Mesenteric fat pad (tissue), 1 donor: Measurements from ENCODE around the gene PRKAA2. TPM values are rescaled to one million over a fixed set of nuclear protein-coding genes. Genes with fewer than 3 reads are reported as not detected.
"Not testable (repeated sequence)": the region's sequence is repeated elsewhere in the genome, so short reads cannot be mapped to it uniquely, and the experiment has no call there.

ENCODE experiments used
- DNase-seq: peaks from one replicate; pipeline ENCODE4 v3.0.0-alpha.2; 2020; ENCODE audit warnings: low spot score
- long read RNA-seq: library from polyadenylated mRNA; unstranded; transcript quantifications from one replicate; pipeline ENCODE4 v2.0.0, GENCODE V29; 2020
- total RNA-seq: library from RNA; stranded (reverse); fragmentation: NEBNext Ultra II Directional; extraction: Animal tissue kit (Norgen Biotek cat#: 25700); gene quantifications from one replicate; pipeline ENCODE4 v1.2.1, GENCODE V29; 2021
- donor health status: DM: yes; HTN: yes; CAD: no.

The PRKAA2 gene
- 1.4 TPM for total RNA-seq
- long read RNA-seq: 0 reads

DNA sequence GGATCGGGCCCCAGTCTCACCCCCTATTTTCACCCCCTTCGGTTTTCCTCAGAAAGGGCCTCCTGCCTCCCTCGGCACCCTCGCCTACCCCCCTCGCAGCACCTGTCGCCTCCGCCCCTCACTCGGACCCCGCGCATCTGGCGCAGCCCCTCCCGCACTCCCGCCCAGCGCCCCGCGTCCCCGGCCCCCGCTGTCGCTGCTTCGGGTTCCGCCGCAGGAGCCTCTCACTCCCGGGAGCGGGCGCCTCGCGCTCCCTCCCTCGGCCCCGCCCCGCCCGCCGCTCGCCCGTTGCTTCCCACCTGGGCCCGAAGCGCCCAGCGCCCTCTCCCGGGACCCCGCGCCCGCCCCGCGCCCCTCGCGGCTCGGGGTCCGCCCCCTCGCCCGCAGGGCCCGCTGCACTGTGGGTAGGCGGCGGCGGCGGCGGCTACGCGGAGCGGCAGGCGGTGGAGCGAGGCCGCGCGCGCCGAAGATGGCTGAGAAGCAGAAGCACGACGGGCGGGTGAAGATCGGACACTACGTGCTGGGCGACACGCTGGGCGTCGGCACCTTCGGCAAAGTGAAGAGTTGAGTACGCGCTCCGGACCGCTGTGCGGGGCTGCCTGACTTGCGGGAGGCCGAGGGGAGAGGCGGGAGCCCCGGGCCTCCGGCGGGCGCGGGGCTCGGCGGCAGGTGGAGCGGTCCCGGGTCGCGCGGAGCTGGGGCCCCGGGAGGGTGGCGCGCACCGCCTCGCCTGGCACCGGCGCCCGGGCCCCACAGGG lies at the start of gene PRKAA2:
Gene PRKAA2 (plus strand): TSS at position 396 of the 758 bp plus-strand sequence. CDS start 74 bp downstream, at position 470.
- DNase-seq: no peak

DNA sequence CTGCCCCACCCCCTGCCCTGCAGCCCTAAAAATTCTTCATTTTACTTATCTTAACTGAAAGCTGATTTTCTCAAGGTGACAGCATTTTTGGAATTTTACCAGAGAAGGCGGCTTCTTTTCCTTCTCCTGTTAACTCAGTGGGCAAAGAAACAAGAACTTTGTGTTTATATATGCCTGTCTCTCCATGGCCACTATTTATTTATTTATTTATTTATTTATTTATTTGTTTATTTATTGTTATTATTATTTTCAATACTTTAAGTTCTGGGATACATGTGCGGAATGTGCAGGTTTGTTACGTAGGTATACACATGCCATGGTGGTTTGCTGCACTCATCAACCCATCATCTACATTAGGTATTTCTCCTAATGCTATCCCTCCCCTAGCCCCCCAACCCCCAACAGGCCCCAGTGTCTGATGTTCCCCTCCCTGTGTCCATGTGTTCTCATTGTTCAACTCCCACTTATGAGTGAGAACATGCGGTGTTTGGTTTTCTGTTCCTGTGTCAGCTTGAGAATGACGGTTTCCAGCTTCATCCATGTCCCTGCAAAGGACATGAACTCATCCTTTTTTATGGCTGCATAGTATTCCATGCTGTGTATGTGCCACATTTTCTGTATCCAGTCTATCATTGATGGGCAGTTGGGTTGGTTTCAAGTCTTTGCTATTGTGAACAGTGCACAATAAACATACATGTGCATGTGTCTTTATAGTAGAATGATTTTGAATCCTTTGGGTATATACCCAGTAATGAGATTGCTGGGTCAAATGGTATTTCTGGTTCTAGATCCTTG lies 49.5 kb upstream of the PRKAA2 start:
- not testable (repeated sequence) for DNase-seq

DNA sequence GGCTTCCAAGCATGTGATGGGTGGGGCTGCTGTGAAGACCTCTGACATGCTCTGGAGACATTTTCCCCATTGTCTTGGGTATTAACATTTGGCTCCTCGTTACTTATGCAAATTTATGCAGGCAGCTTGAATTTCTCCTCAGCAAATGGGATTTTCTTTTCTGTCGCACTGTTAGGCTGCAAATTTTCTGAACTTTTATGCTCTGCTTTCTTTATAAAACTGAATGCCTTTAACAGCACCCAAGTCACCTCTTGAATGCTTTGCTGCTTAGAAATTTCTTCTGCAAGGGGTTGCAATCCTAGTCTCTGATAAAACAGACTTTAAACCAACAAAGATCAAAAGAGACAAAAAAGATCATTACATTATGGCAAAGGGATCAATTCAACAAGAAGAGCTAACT lies 35.0 kb upstream of the PRKAA2 start:
- not testable (repeated sequence) for DNase-seq

DNA sequence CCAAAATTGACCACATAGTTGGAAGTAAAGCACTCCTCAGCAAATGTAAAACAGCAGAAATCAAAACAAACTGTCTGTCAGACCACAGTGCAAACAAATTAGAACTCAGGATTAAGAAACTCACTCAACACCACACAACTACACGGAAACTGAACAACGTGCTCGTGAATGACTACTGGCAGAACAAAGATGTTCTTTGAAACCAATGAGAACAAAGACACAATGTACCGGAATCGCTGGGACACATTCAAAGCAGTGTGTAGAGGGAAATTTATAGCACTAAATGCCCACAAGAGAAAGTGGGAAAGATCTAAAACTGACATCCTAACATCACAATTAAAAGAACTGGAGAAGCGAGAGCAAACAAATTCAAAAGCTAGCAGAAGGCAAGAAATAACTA lies 34.3 kb upstream of the PRKAA2 start:
- DNase-seq: not testable (repeated sequence)

DNA sequence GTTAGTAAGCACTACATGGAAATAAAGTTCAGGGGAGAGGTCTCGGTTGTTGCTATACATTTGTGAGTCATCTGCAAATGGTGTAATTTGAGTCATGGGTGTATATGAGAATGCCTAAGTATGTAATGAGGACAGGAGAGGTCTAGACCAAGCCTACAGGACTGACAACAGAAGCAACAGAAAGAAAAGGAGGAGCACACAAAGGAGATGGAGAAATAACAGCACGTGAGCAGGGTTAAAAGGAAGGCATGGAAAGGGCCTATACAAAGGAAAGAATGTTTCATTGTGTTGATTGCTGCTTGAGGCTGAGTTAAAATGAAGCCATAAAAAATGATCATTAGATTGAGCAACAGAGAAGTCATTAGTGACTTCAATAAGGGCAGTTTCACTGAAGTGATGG lies 28.0 kb upstream of the PRKAA2 start:
- DNase-seq: no peak

DNA sequence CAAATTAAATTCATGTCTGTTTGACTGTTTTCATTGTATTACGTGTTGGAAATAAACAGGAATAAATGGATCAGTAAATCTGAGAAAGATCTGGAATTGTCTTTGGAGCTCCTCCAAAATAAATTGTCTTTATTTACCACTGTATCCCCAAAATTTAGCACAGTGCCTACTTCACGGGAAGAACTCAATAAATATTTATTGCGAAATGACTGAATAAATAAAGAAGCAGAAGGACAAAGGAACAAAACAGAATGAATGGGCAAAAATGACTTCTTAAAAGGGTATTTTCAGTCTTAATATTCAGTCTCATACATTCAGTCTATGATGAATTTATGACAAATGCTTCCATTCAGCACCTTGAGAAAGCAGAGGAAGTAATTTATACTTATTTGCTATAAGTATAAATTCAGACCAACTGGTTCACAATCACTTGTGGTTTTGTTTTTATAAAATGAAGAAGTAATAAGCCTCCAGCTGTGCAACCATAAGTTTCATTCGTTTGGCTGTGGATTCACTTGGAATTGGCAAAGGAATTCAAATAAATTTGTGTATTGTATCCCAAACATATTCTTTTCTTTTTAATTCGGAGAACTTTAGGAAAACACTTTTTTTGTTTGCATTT lies 19.2 kb upstream of the PRKAA2 start:
- no peak for DNase-seq

DNA sequence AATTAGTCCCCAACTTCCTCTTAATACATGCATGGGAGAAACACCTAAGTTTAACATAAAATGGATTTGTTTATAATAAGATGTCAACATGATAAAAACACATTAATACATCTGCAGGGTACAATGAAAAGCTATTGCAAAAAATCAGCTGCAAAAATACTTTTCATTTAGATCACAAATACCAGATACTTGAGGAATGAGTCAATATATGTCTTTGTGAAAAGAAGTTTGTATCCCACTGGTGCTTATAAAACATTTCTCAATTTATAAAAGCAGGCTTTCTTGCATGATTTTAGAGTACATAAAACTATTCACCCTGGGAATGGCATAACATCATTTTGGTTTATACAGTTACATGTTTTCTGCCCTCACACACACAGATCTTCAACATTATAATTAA lies 18.6 kb upstream of the PRKAA2 start:
- DNase-seq: no peak

DNA sequence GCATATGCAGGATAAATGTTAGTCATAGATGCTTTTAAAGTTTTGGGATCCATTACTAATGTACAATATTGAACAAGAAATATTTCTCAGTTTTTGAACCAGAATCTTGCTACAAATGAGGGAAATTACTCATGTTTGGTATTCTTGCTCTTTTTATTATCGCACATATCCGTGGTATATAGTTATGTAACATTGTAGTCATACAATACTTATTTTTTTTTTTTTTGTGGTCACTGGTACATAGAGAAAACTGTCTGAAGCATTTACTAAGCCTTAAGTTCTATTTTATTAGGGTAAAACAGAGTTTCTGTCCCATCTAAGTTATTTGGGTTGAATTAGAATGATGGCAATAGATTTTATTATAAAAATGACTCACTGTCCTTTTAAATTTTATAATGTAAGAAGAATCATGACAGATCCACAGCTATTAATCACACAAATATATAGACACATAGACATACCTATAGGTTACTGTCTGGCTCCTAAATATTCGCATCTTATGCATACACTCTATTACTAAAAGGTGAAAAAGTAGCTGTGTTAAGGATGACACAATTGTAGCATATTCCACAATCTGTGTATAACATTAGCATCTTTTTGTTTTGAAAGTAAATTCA lies 18.0 kb upstream of the PRKAA2 start:
- no peak for DNase-seq

DNA sequence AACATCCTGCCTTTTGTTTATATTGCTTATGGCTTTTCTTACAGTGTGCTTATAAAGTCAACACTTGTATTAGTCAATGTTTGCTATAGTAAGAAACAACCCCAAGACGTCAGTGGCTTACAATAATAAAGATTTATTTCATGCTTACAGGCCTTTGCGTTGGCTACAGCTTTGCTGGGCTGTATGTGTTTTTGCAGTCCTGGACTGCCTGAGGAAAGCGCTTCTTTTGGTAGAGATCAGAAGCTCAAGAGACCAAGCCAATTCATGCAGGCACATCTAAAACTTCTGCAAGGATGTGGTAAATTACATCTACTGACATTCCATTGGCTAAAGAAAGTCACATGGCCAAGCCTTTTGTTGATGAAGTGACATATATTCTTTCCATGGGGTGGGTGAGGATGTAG lies 17.5 kb upstream of the PRKAA2 start:
- DNase-seq: no peak

DNA sequence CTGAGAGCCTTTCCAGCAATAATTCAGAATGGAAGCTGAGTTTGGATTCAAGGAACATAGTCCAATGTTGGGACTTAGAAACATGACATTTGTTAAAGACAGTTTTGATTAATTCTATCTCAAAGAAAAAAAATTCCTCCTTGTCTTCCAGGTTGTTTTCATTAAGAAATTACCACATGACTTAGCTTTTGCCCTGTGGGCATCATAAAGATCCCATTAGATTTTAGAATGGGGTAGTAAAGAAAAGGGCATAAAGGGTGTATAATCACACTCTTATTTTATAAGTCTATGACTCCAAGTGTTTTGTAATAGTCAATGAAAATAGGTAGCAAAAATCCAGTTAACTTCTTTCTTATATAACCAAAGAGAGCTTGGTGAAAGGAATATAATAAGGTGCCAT lies 14.3 kb upstream of the PRKAA2 start:
- no peak for DNase-seq

DNA sequence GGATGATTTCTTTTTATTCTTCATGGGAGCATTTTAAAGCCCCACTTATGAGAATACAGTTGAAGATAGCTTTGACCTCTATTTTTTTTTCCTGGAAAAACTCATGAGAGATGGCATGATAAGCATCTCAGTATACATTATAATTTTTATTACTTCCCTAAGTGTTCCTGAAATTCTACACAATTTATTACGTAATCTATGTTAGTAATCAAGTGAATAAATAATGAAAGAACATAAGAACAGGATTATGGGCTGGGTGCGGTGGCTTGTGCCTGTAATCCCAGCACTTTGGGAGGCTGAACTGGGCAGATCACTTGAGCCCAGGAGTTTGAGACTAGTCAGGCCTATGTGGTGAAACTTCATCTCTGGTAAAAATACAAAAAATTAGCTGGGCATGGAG lies 13.2 kb upstream of the PRKAA2 start:
- DNase-seq: no peak

DNA sequence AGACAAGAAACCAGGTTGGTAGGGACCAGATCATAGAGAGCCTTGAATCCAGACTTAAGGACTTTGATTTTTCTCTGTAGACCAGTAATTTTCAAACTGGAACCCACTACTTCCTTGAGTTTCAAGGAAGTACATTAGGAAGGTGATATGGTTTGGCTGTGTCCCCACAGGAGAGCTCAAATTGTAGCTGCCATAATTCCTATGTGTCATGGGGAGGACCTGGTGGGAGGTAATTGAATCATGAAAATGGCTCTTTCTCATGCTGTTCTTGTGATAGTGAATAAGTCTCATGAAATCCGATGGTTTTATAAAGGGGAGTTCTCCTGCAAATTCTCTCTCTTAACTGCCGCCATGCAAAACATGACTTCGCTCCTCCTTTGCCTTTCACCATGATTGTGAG lies 10.1 kb upstream of the PRKAA2 start:
- DNase-seq: no peak

DNA sequence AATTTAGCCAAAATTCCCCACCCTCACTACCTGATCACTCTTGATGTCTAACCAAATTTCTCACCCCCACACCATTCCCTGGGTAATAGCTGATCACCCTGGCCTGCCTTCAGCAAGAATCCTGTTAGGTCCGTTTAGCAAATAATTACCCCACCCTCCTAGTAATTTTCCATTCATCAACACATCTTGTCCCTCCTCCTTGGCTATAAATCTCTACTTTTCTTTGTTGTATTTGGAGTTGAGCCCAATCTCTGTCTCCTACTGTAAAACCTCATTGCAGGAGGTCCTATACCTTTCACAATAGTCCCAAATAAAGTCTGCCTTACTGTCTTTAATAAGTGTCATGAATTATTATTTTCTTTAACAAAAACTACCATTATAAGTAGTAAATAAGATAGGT lies 6.9 kb upstream of the PRKAA2 start:
- DNase-seq: no peak

DNA sequence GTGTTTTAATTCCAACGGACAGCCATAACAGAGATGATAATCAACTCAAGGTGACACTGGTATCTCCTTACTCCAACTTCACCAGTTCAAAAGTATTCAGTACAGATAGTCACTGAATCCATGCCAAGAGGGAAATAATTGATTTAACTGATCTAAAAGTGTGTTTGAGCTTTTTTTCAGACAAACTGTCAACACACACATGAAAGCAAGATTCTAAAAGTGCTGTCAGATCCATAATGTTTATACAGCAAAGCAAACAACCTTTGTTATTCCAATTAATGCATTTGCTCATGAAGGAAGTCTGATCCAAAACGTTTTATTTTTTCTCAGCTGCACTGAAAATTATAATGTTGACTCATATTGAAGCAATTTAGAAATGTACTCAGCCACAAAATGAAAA lies 5.9 kb upstream of the PRKAA2 start:
- no peak for DNase-seq

DNA sequence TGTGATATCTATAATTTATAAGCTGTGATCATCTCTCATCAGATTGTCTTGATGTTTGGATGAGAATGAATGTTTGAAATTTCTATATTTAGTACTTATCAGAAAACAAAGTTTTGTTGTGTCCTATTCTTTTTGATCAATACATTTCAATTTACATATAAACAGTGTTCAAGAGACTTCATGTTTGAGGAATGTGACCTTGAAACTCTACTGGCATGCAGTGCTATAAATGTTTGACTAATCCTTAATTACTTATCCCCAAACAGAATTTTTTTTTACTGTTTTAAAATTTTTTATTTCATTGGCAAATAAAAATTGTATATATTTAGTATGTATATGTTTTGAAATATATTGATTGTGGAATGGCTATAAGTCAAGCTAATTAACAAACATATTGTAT lies 1.5 kb upstream of the PRKAA2 start:
- no peak for DNase-seq

DNA sequence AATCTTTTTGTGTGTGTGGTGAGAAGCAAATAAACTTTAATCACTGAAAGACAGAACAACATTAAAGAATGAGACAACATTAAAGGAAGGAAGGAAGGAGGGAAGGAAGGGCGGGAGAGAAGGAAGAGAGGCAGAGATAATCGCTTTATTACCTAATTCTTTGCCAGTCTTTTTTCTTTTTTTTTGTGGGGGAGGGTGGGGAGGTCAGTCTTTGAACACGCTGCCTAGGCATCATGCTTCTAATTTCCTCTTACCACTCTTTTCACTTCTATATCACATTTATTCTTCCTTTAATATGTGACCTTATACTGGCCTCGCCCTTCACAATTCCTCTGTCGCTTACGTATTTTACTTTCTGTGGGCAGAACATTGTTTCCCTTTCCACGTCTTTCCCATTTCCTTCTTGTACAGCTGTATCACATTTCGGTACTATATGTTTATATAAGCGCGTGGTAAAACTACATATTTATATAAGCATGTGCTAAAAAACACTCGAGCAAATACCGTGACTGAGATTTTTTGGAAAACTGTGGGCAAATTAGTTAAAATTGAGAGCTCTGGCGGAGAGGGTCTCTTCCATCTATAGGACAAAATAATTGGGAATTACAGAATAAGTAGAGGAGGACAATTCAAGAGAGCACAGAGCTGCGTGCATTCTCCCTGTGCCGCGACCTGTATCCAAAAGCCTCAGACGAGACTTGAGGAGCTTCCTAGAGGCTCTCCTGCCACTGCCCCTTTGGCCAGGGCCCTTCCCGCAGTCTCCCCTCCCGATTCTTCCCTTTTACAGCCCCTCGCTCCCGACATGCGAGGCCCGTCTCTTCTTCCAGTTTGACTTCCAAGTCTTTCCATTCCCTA lies 823 bp upstream of the PRKAA2 start:
- DNase-seq: no peak

DNA sequence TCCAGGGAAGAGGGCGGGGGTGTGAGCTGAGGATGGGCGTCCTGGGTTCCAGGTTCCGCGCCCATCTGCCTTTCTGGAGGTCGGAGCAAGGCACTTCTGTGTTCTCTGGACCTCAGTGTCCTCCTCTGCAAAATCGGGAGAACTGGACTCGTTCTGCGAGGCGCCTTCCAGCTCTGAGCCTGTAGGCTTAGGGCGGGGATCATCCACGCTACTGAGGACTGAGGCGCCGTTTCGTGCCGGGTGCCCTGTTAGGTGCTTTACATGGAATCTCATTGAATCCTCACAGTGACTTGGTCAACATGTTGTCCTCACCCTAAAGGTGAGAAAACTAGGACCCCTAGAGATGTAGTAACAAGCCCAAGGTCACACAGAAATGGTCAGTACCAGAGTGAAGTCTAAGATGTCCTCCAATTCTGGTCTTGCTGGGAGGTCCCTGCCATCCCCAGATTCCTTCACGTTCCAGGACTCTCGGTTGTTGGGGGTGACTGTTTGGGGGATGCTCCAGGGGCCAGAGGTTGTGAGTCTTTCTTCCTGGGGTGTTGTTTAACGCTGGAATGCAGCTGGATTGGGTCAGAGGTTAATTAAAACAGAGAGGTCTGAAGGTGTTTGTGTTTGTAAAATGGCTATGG lies 677 bp downstream of the PRKAA2 start:
- DNase-seq: no peak

DNA sequence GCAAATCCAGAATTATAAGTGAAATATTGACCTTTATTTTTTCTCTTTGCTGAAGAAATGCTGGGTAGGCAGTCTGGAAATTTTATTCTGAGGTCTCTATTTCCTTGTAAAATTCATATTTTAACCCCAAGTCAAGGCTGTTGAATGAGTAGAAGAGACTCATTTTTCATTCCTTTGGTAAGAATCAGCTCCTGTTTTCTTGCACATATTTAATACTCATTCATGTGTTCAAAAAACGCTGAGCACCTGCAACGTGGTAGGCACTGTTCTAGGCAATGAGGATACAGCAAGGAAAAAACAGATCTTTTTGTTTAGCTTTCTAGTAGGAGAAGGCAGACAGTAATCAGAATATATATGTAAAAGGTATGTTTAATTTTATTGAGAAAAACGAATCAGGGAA lies 1.5 kb downstream of the PRKAA2 start:
- no peak for DNase-seq

DNA sequence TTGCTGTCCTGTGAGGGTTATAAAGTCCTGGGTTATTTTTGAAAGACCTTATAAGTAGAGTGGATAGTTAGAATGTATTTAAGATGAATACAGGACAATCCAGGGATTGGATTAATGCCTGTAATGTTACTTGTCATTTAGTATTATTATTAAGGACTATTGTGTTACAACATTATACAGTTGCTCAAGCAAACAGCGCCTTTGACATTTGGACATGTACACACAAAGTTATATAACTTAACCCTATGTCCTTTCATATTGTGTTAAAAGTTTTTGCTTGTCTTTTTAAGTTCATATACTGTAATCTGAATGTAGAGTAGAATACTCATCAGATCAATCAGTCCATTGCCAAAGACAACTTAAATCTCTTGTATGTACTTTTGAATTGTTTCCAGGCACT lies 2.0 kb downstream of the PRKAA2 start:
- DNase-seq: no peak

DNA sequence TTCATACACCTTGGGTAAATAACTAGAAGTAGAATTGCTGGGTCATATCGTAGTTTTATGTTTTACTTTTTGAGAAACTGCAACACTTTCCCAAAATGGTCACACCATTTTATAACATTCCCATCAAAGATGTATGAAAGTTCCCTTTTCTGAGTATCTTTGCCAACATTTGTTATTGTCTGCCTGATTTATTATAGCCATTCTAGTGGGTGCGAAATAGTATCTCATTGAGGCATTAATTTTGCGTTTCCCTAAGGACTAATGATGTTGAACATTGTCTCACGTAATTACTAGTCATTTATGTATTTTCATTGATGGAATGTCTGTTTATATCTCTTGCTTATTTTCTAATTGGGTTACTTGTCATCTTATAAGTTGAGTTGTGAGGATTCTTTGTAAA lies 3.4 kb downstream of the PRKAA2 start:
- DNase-seq: no peak
